BE2C (cell line): ENCODE data around the gene PTGR1.

Experiments
- DNase-seq: peaks from one replicate; pipeline ENCODE4 v3.0.0-alpha.2; 2020
- H3K27me3 ChIP-seq: fragments of 250-450 bp; sonication (Bioruptor Pico); 2 replicates; pipeline ENCODE4 v1.5.1; 2020; ENCODE audit warnings: mild to moderate bottlenecking
- H3K36me3 ChIP-seq: fragments of 250-450 bp; sonication (Bioruptor Pico); 2 replicates; pipeline ENCODE4 v1.5.1; 2020; ENCODE audit warnings: mild to moderate bottlenecking
- H3K4me1 ChIP-seq: fragments of 250-450 bp; sonication (Bioruptor Pico); 2 replicates; pipeline ENCODE4 v1.5.1; 2020
- H3K4me3 ChIP-seq: 2 replicates; pipeline ENCODE4 v1.5.1; 2011; ENCODE audit warnings: low read depth, low read length
- H3K9me3 ChIP-seq: fragments of 250-450 bp; sonication (Bioruptor Pico); 2 replicates; pipeline ENCODE4 v1.5.1; 2020
- CTCF ChIP-seq: IDR thresholded peaks from 2 replicates; pipeline ENCODE4 v1.5.1; 2012; ENCODE audit warnings: mild to moderate bottlenecking, low read depth, low read length

The PTGR1 gene

GRCh38 chr9:111603041-111603440 is 3.6 kb upstream of the PTGR1 start:
- Histone ChIP-seq H3K4me3 (no peak overlapping the region), H3K36me3 (no peaks in the 10 kb centered on the region), H3K27me3 (peaks cover 8% of the 10 kb centered on the region), H3K9me3 (no peaks in the 10 kb centered on the region), H3K4me1 (peaks cover 3% of the 10 kb centered on the region; the same call in 1 of the 2 replicates)
- no peak for DNase-seq
- no peak for TF ChIP-seq CTCF

GRCh38 chr9:111601237-111602018 is 2.0 kb upstream of the PTGR1 start:
- H3K36me3 ChIP-seq = no peaks in the 10 kb centered on the region
- peaks cover 11% of the 10 kb centered on the region for H3K27me3 ChIP-seq
- no peak for TF ChIP-seq CTCF
- no peak for DNase-seq
- no peak overlapping the region for H3K4me3 ChIP-seq
- no peaks in the 10 kb centered on the region for H3K9me3 ChIP-seq
- peaks cover 3% of the 10 kb centered on the region; the same call in 1 of the 2 replicates for H3K4me1 ChIP-seq

GRCh38 chr9:111599955-111600343 is 502 bp upstream of the PTGR1 start:
- peaks cover 11% of the 10 kb centered on the region for H3K27me3 ChIP-seq
- H3K4me1 ChIP-seq = peaks cover 3% of the 10 kb centered on the region; the same call in 1 of the 2 replicates
- DNase-seq = no peak
- H3K36me3 ChIP-seq = no peaks in the 10 kb centered on the region
- H3K4me3 ChIP-seq = no peak overlapping the region
- no peak for TF ChIP-seq CTCF
- H3K9me3 ChIP-seq = no peaks in the 10 kb centered on the region

GRCh38 chr9:111598733-111599091 is 735 bp downstream of the PTGR1 start:
- TF ChIP-seq CTCF = no peak
- Histone ChIP-seq H3K9me3 (no peaks in the 10 kb centered on the region), H3K4me3 (peak overlapping the region; percentile 74), H3K4me1 (peaks cover 3% of the 10 kb centered on the region; the same call in 1 of the 2 replicates), H3K27me3 (peaks cover 11% of the 10 kb centered on the region), H3K36me3 (no peaks in the 10 kb centered on the region)
- DNase-seq = no peak

GRCh38 chr9:111597852-111598732 is 1.4 kb downstream of the PTGR1 start:
- H3K27me3 ChIP-seq = peaks cover 11% of the 10 kb centered on the region
- peaks cover 3% of the 10 kb centered on the region; the same call in 1 of the 2 replicates for H3K4me1 ChIP-seq
- no peaks in the 10 kb centered on the region for H3K36me3 ChIP-seq
- peak overlapping the region; percentile 74 for H3K4me3 ChIP-seq
- peak; percentile 79 for TF ChIP-seq CTCF
- H3K9me3 ChIP-seq = no peaks in the 10 kb centered on the region
- peak; percentile 53 for DNase-seq
